Measurements from ENCODE around the gene KLF13.

GRCh38 chr15:31373970-31374369 is 47.3 kb downstream of the KLF13 start:
- TF ChIP-seq ZNF384 (IDR thresholded peaks at IDR 0.05; ENCODE audit: borderline replicate concordance, low read depth, low read length) (no peak), JUND (IDR thresholded peaks at IDR 0.05; ENCODE audit: low read depth, low read length) (no peak), PRDM15 (CRISPR knock-in tag; IDR thresholded peaks at IDR 0.05) (no peak), CTCF (IDR thresholded peaks at IDR 0.05 in 2 of 3, conservative IDR thresholded peaks at IDR 0.05 in 1 of 3; ENCODE audit: control insufficient read depth in 2 of 3, extremely low read depth in 1 of 3, insufficient read depth in 1 of 3, low read depth in 3 of 3, low read length in 3 of 3) (no peak), ATF3 (IDR thresholded peaks at IDR 0.05; ENCODE audit: borderline replicate concordance, extremely low read depth, low read depth, low read length) (no peak), CEBPB (IDR thresholded peaks at IDR 0.05; ENCODE audit: borderline replicate concordance in 1 of 2, low read depth in 2 of 2, low read length in 2 of 2) (no peak), ESRRA (IDR thresholded peaks at IDR 0.05; ENCODE audit: low read length) (no peak), BACH1 (IDR thresholded peaks at IDR 0.05; ENCODE audit: borderline replicate concordance) (no peak)
